GM18517 (cell line): ENCODE results near the gene SPTBN2.

ENCODE experiments used
- ATAC-seq: cut with Tn5 transposase; IDR thresholded peaks from one replicate; pipeline ENCODE4 v1.9.1; 2021; ENCODE audit warnings: mild to moderate bottlenecking, moderate library complexity; ENCODE audit not compliant: unreplicated experiment

SPTBN2 gene

GRCh38 chr11:66728693-66729385 lies at the start of gene SPTBN2:
SPTBN2 (minus strand) TSS chr11:66729216; CDS start chr11:66721240, 7,976 bp downstream.
- ATAC-seq: no peak

- no peak for ATAC-seq
These were observed 39.8 kb upstream of the SPTBN2 start for GRCh38 chr11:66768818-66769217.

- no peak for ATAC-seq
These were observed 39.1 kb upstream of the SPTBN2 start for GRCh38 chr11:66768088-66768521.

- ATAC-seq: no peak
These were observed 38.6 kb upstream of the SPTBN2 start for GRCh38 chr11:66767666-66768065.

GRCh38 chr11:66766681-66767080 lies 37.7 kb upstream of the SPTBN2 start:
- no peak for ATAC-seq

- ATAC-seq: no peak
These were observed 33.1 kb upstream of the SPTBN2 start for GRCh38 chr11:66762088-66762487.

- no peak for ATAC-seq
These were observed 23.1 kb upstream of the SPTBN2 start for GRCh38 chr11:66752148-66752547.

- no peak for ATAC-seq
These were observed 20.1 kb upstream of the SPTBN2 start for GRCh38 chr11:66749091-66749490.

- ATAC-seq: no peak
These were observed 18.5 kb upstream of the SPTBN2 start for GRCh38 chr11:66747480-66747879.

- ATAC-seq: peak; percentile 20
These were observed 16.6 kb upstream of the SPTBN2 start for GRCh38 chr11:66745356-66746235.

GRCh38 chr11:66744485-66745355 lies 15.7 kb upstream of the SPTBN2 start:
- ATAC-seq: peak; percentile 76

GRCh38 chr11:66743271-66743968 lies 14.4 kb upstream of the SPTBN2 start:
- no peak for ATAC-seq

- ATAC-seq: no peak
These were observed 12.1 kb upstream of the SPTBN2 start for GRCh38 chr11:66741153-66741552.

GRCh38 chr11:66739983-66740382 lies 11.0 kb upstream of the SPTBN2 start:
- ATAC-seq: no peak

- ATAC-seq: no peak
These were observed 5.2 kb upstream of the SPTBN2 start for GRCh38 chr11:66734215-66734614.

- no peak for ATAC-seq
These were observed 431 bp upstream of the SPTBN2 start for GRCh38 chr11:66729447-66729846.

GRCh38 chr11:66728038-66728692 lies 851 bp downstream of the SPTBN2 start:
- no peak for ATAC-seq

- no peak for ATAC-seq
These were observed 1.6 kb downstream of the SPTBN2 start for GRCh38 chr11:66727282-66728037.

- ATAC-seq: no peak
These were observed 3.4 kb downstream of the SPTBN2 start for GRCh38 chr11:66725647-66726046.
